K562 (cell line): ENCODE measurements around the gene SLC7A5. TPM values are rescaled to one million over a fixed set of nuclear protein-coding genes. Genes with fewer than 3 reads are reported as not detected.
A peak's percentile ranks its signal among the peaks of the same experiment; 100 is the strongest.

Experiments used
- ARID2 ChIP-seq: fragments of 450-650 bp; IDR thresholded peaks from 2 replicates; pipeline ENCODE4 v1.6.1; 2017; ENCODE audit warnings: antibody characterized with exemption, mild to moderate bottlenecking
- CEBPB ChIP-seq: fragments of 450-650 bp; IDR thresholded peaks from 2 replicates; pipeline ENCODE4 v1.6.1; 2016; ENCODE audit warnings: missing genetic modification characterization, missing compliant biosample characterization
- CREM ChIP-seq: IDR thresholded peaks from 2 replicates; pipeline ENCODE4 v1.6.1; 2014; ENCODE audit warnings: antibody characterized with exemption, low read depth
- DDX20 ChIP-seq: fragments of 450-650 bp; IDR thresholded peaks from 2 replicates; pipeline ENCODE4 v1.6.1; 2016; ENCODE audit warnings: missing genetic modification characterization, low read depth, mild to moderate bottlenecking, missing compliant biosample characterization, moderate library complexity
- EP300 ChIP-seq: IDR thresholded peaks from 2 replicates; pipeline ENCODE4 v1.6.1; 2012; ENCODE audit warnings: low read length, improper control_type of control experiment
- HNRNPUL1 ChIP-seq: fragments of 200-400 bp; formaldehyde crosslinking; IDR thresholded peaks from 2 replicates; pipeline ENCODE4 v1.6.1; 2017; ENCODE audit warnings: low read length
- NFIC ChIP-seq: fragments of 450-650 bp; IDR thresholded peaks from 2 replicates; pipeline ENCODE4 v1.6.1; 2017; ENCODE audit warnings: mild to moderate bottlenecking, inconsistent platforms
- SMC3 ChIP-seq: conservative IDR thresholded peaks from 2 replicates; pipeline ENCODE4 v1.6.1; 2011; ENCODE audit warnings: low read depth, low read length, improper control_type of control experiment; ENCODE audit not compliant: insufficient read depth
- ZFPM2 ChIP-seq: fragments of 250-450 bp; sonication (Bioruptor Pico); IDR thresholded peaks from 2 replicates; pipeline ENCODE4 v1.5.1; 2022; ENCODE audit warnings: mild to moderate bottlenecking
- ZNF699 ChIP-seq: fragments of 250-450 bp; sonication (Bioruptor Pico); IDR thresholded peaks from 2 replicates; pipeline ENCODE4 v1.8.0; 2021; ENCODE audit warnings: mild to moderate bottlenecking, moderate library complexity; ENCODE audit not compliant: insufficient replicate concordance
- polyA plus RNA-seq, 8 experiments: library from polyadenylated mRNA; depleted of rRNA in 4 of 8; stranded (reverse) in 5 of 8; unstranded in 3 of 8; fragments of >200 nt; fragmentation: Nextera tagmentation in 2 of 8; fragmentation: Illumina TruSeq in 1 of 8; extraction: Ambion mirVana in 2 of 8; extraction: Trizol in 1 of 8; gene quantifications; 2 replicates each; pipeline versions ENCODE4 v1.2.1 to v1.2.3, GENCODE V29; 2011 to 2014; ENCODE audit warnings: inconsistent platforms in 1 of 8, missing spikeins in 1 of 8
- total RNA-seq, 7 experiments: library from RNA; depleted of rRNA in 6 of 7; stranded (reverse); fragments of >200 nt in 6 of 7; fragmentation: Illumina TruSeq in 2 of 7; extraction: Trizol in 2 of 7; gene quantifications; 2 replicates each; pipeline versions ENCODE4 v1.2.1 to v1.2.3, GENCODE V29; 2011 to 2021; ENCODE audit warnings: low replicate concordance in 1 of 7
- TF ChIP-seq, protein P1 (sequence below), 2 experiments: fragments of 450-650 bp in 1 of 2; IDR thresholded peaks; 2 replicates each; pipeline ENCODE4 v1.6.1; 2011 to 2017; ENCODE audit warnings: low read depth in 2 of 2, antibody characterized with exemption in 1 of 2, borderline replicate concordance in 1 of 2, low read length in 1 of 2, mild to moderate bottlenecking in 1 of 2, mixed read lengths in 1 of 2; ENCODE audit not compliant: control insufficient read depth in 1 of 2
- TF ChIP-seq, protein P2 (sequence below): fragments of 450-650 bp; formaldehyde crosslinking; IDR thresholded peaks from 2 replicates; pipeline ENCODE4 v1.4.0; 2020; ENCODE audit warnings: mild to moderate bottlenecking, moderate library complexity
- TF ChIP-seq, protein P3 (sequence below), 3 experiments: IDR thresholded peaks in 2 of 3; conservative IDR thresholded peaks in 1 of 3; 2 replicates each; pipeline ENCODE4 v1.5.1; 2011 to 2012; ENCODE audit warnings: low read length in 3 of 3, mild to moderate bottlenecking in 3 of 3, control low read depth in 2 of 3, improper control_type of control experiment in 1 of 3, inconsistent platforms in 1 of 3, low read depth in 1 of 3, mixed read lengths in 1 of 3, moderate library complexity in 1 of 3; ENCODE audit not compliant: insufficient read depth in 2 of 3
- TF ChIP-seq, protein P4 (sequence below): IDR thresholded peaks from 2 replicates; pipeline ENCODE4 v1.6.1; 2011; ENCODE audit not compliant: insufficient read length; ENCODE audit errors: extremely low read depth
- TF ChIP-seq, protein P5 (sequence below): sonication (generic); formaldehyde crosslinking; IDR thresholded peaks from 2 replicates; pipeline ENCODE4 v1.8.0; 2022; ENCODE audit warnings: mild to moderate bottlenecking, low read depth, missing genetic modification reagents

Gene SLC7A5
- total and polyA plus RNA-seq, 9 of the 15 experiments (the other 6 are each of a cell fraction or from before 2014, with no cell fraction given): 1.9 to 220 (median 18.6) TPM

DNA sequence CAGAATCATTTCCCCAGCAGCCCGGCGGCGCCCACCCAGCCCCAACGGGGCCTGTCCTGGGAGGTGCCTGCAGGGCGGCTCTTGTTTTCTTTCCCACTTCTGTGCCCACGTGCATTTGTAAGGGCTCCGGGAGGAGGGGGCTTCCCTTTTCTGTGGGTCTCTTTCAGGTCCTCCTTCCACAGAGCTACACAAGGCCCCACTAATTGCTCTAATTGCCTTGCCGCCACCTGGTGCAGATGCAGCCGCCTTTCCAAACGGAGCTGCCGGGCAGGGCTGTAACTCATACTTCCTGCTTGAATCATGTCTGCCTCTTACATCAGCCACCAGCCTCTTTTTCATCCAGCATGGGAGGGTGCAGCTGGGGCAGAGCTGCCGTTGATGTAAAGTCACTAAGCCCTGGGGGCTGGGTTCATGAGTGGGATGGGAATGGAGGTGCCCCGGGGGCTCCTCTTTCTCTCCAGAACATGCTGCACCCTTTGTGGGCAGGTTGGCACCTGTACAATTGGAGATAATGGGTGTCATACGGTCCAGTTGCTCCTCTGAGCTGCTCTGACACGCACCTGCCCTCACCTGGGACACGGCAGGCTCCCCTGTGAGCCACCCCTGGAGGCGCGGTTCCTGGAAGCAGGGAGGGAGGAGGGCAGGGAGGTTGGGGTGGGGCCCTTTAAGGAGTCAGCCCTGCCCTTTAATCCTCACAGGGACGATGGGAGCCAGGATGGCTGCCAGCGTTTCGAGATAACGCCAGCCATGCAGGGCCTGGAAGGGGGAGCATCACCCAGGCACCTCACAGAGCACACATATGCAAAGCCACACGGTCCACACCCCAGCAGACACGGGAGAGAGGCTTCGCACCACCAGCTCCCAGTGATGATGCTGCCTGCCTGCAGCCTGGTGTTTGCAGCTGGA is 62.4 kb downstream of the SLC7A5 start (continued):
- TF ChIP-seq, protein P1, sequence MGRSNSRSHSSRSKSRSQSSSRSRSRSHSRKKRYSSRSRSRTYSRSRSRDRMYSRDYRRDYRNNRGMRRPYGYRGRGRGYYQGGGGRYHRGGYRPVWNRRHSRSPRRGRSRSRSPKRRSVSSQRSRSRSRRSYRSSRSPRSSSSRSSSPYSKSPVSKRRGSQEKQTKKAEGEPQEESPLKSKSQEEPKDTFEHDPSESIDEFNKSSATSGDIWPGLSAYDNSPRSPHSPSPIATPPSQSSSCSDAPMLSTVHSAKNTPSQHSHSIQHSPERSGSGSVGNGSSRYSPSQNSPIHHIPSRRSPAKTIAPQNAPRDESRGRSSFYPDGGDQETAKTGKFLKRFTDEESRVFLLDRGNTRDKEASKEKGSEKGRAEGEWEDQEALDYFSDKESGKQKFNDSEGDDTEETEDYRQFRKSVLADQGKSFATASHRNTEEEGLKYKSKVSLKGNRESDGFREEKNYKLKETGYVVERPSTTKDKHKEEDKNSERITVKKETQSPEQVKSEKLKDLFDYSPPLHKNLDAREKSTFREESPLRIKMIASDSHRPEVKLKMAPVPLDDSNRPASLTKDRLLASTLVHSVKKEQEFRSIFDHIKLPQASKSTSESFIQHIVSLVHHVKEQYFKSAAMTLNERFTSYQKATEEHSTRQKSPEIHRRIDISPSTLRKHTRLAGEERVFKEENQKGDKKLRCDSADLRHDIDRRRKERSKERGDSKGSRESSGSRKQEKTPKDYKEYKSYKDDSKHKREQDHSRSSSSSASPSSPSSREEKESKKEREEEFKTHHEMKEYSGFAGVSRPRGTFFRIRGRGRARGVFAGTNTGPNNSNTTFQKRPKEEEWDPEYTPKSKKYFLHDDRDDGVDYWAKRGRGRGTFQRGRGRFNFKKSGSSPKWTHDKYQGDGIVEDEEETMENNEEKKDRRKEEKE (IDR thresholded peaks at IDR 0.05; ENCODE audit: borderline replicate concordance in 1 of 2, control insufficient read depth in 1 of 2, low read depth in 2 of 2, low read length in 1 of 2): no peak
- TF ChIP-seq, protein P2, sequence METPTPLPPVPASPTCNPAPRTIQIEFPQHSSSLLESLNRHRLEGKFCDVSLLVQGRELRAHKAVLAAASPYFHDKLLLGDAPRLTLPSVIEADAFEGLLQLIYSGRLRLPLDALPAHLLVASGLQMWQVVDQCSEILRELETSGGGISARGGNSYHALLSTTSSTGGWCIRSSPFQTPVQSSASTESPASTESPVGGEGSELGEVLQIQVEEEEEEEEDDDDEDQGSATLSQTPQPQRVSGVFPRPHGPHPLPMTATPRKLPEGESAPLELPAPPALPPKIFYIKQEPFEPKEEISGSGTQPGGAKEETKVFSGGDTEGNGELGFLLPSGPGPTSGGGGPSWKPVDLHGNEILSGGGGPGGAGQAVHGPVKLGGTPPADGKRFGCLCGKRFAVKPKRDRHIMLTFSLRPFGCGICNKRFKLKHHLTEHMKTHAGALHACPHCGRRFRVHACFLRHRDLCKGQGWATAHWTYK: no peak; the same call in 1 of the 2 replicates
- no peak for TF ChIP-seq ZNF699 (CRISPR knock-in tag)
- TF ChIP-seq SMC3: no peak
- TF ChIP-seq CEBPB (tag): peak; percentile 48; the same call in 1 of the 2 replicates
- TF ChIP-seq CREM: peak; percentile 12; the same call in 1 of the 2 replicates
- no peak for TF ChIP-seq DDX20
- no peak for TF ChIP-seq ARID2
- TF ChIP-seq EP300: peak; percentile 90
- TF ChIP-seq, protein P3, sequence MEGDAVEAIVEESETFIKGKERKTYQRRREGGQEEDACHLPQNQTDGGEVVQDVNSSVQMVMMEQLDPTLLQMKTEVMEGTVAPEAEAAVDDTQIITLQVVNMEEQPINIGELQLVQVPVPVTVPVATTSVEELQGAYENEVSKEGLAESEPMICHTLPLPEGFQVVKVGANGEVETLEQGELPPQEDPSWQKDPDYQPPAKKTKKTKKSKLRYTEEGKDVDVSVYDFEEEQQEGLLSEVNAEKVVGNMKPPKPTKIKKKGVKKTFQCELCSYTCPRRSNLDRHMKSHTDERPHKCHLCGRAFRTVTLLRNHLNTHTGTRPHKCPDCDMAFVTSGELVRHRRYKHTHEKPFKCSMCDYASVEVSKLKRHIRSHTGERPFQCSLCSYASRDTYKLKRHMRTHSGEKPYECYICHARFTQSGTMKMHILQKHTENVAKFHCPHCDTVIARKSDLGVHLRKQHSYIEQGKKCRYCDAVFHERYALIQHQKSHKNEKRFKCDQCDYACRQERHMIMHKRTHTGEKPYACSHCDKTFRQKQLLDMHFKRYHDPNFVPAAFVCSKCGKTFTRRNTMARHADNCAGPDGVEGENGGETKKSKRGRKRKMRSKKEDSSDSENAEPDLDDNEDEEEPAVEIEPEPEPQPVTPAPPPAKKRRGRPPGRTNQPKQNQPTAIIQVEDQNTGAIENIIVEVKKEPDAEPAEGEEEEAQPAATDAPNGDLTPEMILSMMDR (IDR thresholded peaks at IDR 0.05 in 2 of 3, conservative IDR thresholded peaks at IDR 0.05 in 1 of 3; ENCODE audit: insufficient read depth in 2 of 3, low read depth in 1 of 3, low read length in 3 of 3): no peak
- TF ChIP-seq, protein P4, sequence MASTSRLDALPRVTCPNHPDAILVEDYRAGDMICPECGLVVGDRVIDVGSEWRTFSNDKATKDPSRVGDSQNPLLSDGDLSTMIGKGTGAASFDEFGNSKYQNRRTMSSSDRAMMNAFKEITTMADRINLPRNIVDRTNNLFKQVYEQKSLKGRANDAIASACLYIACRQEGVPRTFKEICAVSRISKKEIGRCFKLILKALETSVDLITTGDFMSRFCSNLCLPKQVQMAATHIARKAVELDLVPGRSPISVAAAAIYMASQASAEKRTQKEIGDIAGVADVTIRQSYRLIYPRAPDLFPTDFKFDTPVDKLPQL: no peak
- TF ChIP-seq NFIC: no peak
- TF ChIP-seq, protein P5, sequence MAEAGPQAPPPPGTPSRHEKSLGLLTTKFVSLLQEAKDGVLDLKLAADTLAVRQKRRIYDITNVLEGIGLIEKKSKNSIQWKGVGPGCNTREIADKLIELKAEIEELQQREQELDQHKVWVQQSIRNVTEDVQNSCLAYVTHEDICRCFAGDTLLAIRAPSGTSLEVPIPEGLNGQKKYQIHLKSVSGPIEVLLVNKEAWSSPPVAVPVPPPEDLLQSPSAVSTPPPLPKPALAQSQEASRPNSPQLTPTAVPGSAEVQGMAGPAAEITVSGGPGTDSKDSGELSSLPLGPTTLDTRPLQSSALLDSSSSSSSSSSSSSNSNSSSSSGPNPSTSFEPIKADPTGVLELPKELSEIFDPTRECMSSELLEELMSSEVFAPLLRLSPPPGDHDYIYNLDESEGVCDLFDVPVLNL (CRISPR knock-in tag): no peak
- no peak for TF ChIP-seq HNRNPUL1
- TF ChIP-seq ZFPM2 (CRISPR knock-in tag): 0 out of 2 replicates have a peak, but pooled peaks have one; percentile 6
